Ishikawa (cell line): ENCODE measurements around the gene OR7A17.

Experiments used
- CEBPB ChIP-seq: IDR thresholded peaks from 2 replicates; pipeline ENCODE4 v1.6.1; 2012
- CREB1 ChIP-seq: IDR thresholded peaks from 2 replicates; pipeline ENCODE4 v1.6.1; 2012; ENCODE audit warnings: low read depth
- EGR1 ChIP-seq: IDR thresholded peaks from 2 replicates; pipeline ENCODE4 v1.6.1; 2012
- EP300 ChIP-seq: IDR thresholded peaks from 2 replicates; pipeline ENCODE4 v1.6.1; 2012; ENCODE audit warnings: borderline replicate concordance
- FOXM1 ChIP-seq: IDR thresholded peaks from 2 replicates; pipeline ENCODE4 v1.6.1; 2012; ENCODE audit warnings: low read depth, borderline replicate concordance
- MAX ChIP-seq: IDR thresholded peaks from 2 replicates; pipeline ENCODE4 v1.6.1; 2012
- NFIC ChIP-seq: IDR thresholded peaks from 2 replicates; pipeline ENCODE4 v1.6.1; 2012
- RAD21 ChIP-seq: IDR thresholded peaks from 2 replicates; pipeline ENCODE4 v1.6.1; 2012; ENCODE audit warnings: low read depth
- REST ChIP-seq: IDR thresholded peaks from 2 replicates; pipeline ENCODE4 v1.6.1; 2012; ENCODE audit warnings: low read depth, mild to moderate bottlenecking
- TAF1 ChIP-seq: IDR thresholded peaks from 2 replicates; pipeline ENCODE4 v1.6.1; 2012; ENCODE audit warnings: low read depth, mild to moderate bottlenecking
- TCF12 ChIP-seq: IDR thresholded peaks from 2 replicates; pipeline ENCODE4 v1.6.1; 2012; ENCODE audit warnings: low read depth
- TEAD4 ChIP-seq: IDR thresholded peaks from 2 replicates; pipeline ENCODE4 v1.6.1; 2012
- USF1 ChIP-seq: IDR thresholded peaks from 2 replicates; pipeline ENCODE4 v1.6.1; 2012
- YY1 ChIP-seq: IDR thresholded peaks from 2 replicates; pipeline ENCODE4 v1.6.1; 2012; ENCODE audit warnings: low read depth
- ZBTB7A ChIP-seq: IDR thresholded peaks from 2 replicates; pipeline ENCODE4 v1.6.1; 2012; ENCODE audit warnings: low read depth

OR7A17 gene

GRCh38 chr19:14871619-14872230 lies 14.2 kb downstream of the OR7A17 start:
- TF ChIP-seq EGR1 (no peak), RAD21 (peak; percentile 51)

GRCh38 chr19:14868497-14868896 lies 17.4 kb downstream of the OR7A17 start:
- TF ChIP-seq FOXM1, result no peak
- no peak for TF ChIP-seq REST
- no peak for TF ChIP-seq CREB1
- no peak for TF ChIP-seq MAX
- TF ChIP-seq RAD21, result no peak
- TF ChIP-seq TEAD4, result no peak
- no peak for TF ChIP-seq EGR1
- no peak for TF ChIP-seq YY1
- TF ChIP-seq TAF1, result no peak
- TF ChIP-seq TCF12, result no peak

GRCh38 chr19:14848822-14849221 lies 37.1 kb downstream of the OR7A17 start, which contains the start of gene OR7A10:
TSS of gene OR7A10 (minus strand) at chr19:14848922. CDS start at chr19:14841877, 7,045 bp downstream.
- TF ChIP-seq CREB1 (no peak), NFIC (no peak), TEAD4 (no peak), TCF12 (no peak), USF1 (no peak), TAF1 (no peak), YY1 (no peak), RAD21 (no peak), MAX (no peak), FOXM1 (no peak)

- TF ChIP-seq FOXM1 (no peak), ZBTB7A (no peak), CEBPB (no peak), TAF1 (no peak), NFIC (no peak), MAX (no peak), EP300 (no peak), YY1 (no peak), TCF12 (no peak), CREB1 (no peak), RAD21 (no peak), TEAD4 (no peak), REST (no peak), USF1 (no peak), EGR1 (no peak)
Measured at GRCh38 chr19:14843578-14843977, 42.4 kb downstream of the OR7A17 start.

- TF ChIP-seq CEBPB (no peak), REST (no peak), TCF12 (no peak), MAX (no peak), NFIC (no peak)
Measured at GRCh38 chr19:14843169-14843568, 42.8 kb downstream of the OR7A17 start.
